WERI-Rb-1 (cell line): Measurements from ENCODE around the gene COPZ1.
"Not testable (repeated sequence)": the region's sequence is repeated elsewhere in the genome, so short reads cannot be mapped to it uniquely, and the experiment has no call there.

Experiments
- DNase-seq: peaks from one replicate; pipeline ENCODE4 v3.0.0-alpha.2; 2020
- H3K27ac ChIP-seq: fragments of 250-450 bp; sonication (Bioruptor Pico); 2 replicates; pipeline ENCODE4 v1.5.1; 2020; ENCODE audit warnings: mild to moderate bottlenecking, moderate library complexity
- H3K27me3 ChIP-seq: fragments of 250-450 bp; sonication (Bioruptor Pico); 2 replicates; pipeline ENCODE4 v1.5.1; 2021; ENCODE audit warnings: mild to moderate bottlenecking, low read depth, moderate library complexity; ENCODE audit not compliant: insufficient read depth, severe bottlenecking
- H3K36me3 ChIP-seq: fragments of 250-450 bp; sonication (Bioruptor Pico); 2 replicates; pipeline ENCODE4 v1.5.1; 2020; ENCODE audit warnings: mild to moderate bottlenecking, moderate library complexity
- H3K4me3 ChIP-seq: 2 replicates; pipeline ENCODE4 v1.5.1; 2011; ENCODE audit warnings: low read depth, mild to moderate bottlenecking, control low read depth, low read length
- H3K9me3 ChIP-seq: fragments of 250-450 bp; sonication (Bioruptor Pico); 2 replicates; pipeline ENCODE4 v1.5.1; 2021; ENCODE audit warnings: mild to moderate bottlenecking, moderate library complexity; ENCODE audit not compliant: severe bottlenecking
- TF ChIP-seq, protein P1 (sequence below): IDR thresholded peaks from 2 replicates; pipeline ENCODE4 v1.5.1; 2011; ENCODE audit warnings: low read depth, mild to moderate bottlenecking, control low read depth, inconsistent platforms, low read length

COPZ1 gene

DNA sequence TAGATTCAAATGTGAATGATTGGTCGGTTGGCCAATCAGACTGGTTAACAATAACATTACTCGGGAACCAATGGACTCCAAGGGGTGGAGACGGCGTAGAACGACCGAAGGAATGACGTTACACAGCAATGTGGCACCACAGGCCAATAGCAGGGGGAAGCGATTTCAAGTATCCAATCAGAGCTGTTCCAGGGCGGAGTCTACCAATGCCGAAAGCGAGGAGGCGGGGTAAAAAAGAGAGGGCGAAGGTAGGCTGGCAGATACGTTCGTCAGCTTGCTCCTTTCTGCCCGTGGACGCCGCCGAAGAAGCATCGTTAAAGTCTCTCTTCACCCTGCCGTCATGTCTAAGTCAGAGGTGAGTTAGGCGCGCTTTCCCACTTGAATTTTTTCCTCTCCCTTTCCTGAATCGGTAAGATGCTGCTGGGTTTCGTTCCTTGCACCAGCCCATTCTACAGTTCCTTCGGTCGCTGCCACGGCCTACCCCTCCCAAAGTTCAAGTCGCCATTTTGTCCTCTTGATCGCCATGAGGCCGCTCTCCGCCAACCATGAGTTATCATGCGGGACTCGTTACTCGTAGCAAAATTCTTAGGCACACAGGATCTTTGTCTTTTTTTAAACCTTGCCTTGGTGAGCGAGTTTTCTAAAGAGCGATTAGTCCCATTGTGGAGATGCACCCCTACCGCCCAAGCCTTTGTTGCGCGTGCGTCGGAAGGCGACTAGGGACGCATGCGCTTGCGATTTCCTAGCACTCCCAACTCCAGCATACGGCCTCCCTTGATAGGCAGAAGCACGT, 44.3 kb upstream of the COPZ1 start, which contains the start of gene HNRNPA1:
Gene HNRNPA1, plus strand, starts transcription at position 259 of the 793 bp plus-strand sequence. Its CDS starts 82 bp downstream, at position 341.
- peaks cover 76% of the 10 kb centered on the region for H3K36me3 ChIP-seq
- no peaks in the 10 kb centered on the region for H3K27me3 ChIP-seq
- no peaks in the 10 kb centered on the region for H3K9me3 ChIP-seq
- peak within 1 kb of the TSS; percentile 100 for H3K4me3 ChIP-seq
- peak within 1 kb of the TSS; percentile 98 for H3K27ac ChIP-seq
- peak; percentile 98 for DNase-seq
- TF ChIP-seq, protein P1, sequence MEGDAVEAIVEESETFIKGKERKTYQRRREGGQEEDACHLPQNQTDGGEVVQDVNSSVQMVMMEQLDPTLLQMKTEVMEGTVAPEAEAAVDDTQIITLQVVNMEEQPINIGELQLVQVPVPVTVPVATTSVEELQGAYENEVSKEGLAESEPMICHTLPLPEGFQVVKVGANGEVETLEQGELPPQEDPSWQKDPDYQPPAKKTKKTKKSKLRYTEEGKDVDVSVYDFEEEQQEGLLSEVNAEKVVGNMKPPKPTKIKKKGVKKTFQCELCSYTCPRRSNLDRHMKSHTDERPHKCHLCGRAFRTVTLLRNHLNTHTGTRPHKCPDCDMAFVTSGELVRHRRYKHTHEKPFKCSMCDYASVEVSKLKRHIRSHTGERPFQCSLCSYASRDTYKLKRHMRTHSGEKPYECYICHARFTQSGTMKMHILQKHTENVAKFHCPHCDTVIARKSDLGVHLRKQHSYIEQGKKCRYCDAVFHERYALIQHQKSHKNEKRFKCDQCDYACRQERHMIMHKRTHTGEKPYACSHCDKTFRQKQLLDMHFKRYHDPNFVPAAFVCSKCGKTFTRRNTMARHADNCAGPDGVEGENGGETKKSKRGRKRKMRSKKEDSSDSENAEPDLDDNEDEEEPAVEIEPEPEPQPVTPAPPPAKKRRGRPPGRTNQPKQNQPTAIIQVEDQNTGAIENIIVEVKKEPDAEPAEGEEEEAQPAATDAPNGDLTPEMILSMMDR, result no peak

DNA sequence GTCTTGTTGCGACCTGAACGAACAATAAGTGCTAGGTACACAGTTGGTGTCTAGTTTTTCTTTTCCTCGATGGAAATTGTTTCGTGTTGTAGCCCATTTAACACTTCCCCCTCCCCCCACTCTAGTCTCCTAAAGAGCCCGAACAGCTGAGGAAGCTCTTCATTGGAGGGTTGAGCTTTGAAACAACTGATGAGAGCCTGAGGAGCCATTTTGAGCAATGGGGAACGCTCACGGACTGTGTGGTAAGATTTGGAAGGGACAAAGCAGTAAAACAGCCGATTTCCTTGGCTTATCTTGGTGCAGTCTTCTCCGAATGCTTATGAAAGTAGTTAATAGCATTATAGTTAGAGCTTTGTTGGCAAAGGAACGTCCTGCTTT, 43.7 kb upstream of the COPZ1 start:
- peak overlapping the region; percentile 89 for H3K4me3 ChIP-seq
- not testable (repeated sequence) for DNase-seq, H3K27me3 ChIP-seq, H3K9me3 ChIP-seq
- H3K36me3 ChIP-seq, result peaks cover 81% of the 10 kb centered on the region
- peak overlapping the region; percentile 98 for H3K27ac ChIP-seq

DNA sequence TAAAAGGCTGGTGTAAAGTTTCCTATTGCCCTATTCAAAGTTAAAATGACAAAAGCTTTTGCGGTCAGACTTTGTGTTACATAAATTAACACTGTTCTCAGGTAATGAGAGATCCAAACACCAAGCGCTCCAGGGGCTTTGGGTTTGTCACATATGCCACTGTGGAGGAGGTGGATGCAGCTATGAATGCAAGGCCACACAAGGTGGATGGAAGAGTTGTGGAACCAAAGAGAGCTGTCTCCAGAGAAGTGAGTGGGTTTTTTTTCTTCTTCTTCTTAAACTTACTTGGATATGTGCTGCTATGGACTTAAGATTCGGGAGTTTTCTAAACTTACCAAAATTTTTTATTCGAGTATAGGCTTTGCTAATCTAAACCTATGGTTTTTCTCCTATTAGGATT, 43.2 kb upstream of the COPZ1 start:
- not testable (repeated sequence) for H3K9me3 ChIP-seq, H3K27me3 ChIP-seq, DNase-seq
- Histone ChIP-seq H3K36me3 (peaks cover 83% of the 10 kb centered on the region), H3K4me3 (peak overlapping the region; percentile 89), H3K27ac (peak overlapping the region; percentile 98)

DNA sequence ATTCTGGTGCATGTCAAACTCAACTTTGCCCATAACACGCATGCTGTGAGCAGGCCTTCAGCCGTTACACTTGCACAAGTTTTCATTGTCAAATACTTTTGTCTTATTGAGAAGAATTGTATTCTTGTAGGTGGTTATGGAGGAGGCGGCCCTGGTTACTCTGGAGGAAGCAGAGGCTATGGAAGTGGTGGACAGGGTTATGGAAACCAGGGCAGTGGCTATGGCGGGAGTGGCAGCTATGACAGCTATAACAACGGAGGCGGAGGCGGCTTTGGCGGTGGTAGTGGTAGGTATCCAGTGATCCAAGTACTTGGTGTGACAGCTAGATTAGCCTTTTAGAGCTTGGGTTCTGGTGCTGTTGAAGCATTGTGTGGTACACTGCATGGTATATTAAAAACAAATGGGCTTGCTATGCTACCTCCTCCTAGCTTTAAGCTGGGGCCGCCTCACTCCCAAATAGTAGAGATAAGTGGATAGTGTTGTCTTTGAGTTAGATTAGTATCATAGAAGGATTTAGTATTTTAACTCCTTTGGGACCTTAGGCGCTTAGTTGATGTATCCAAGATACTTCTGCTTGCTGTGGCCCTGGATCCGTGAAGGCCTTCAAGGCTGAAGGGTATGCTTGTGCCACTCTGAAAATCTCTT, 41.9 kb upstream of the COPZ1 start:
- H3K27me3 ChIP-seq, result no peaks in the 10 kb centered on the region
- TF ChIP-seq, protein P1, result no peak
- no peaks in the 10 kb centered on the region for H3K9me3 ChIP-seq
- peak overlapping the region; percentile 89 for H3K4me3 ChIP-seq
- no peak overlapping the region for H3K27ac ChIP-seq
- no peak for DNase-seq
- peaks cover 83% of the 10 kb centered on the region for H3K36me3 ChIP-seq

DNA sequence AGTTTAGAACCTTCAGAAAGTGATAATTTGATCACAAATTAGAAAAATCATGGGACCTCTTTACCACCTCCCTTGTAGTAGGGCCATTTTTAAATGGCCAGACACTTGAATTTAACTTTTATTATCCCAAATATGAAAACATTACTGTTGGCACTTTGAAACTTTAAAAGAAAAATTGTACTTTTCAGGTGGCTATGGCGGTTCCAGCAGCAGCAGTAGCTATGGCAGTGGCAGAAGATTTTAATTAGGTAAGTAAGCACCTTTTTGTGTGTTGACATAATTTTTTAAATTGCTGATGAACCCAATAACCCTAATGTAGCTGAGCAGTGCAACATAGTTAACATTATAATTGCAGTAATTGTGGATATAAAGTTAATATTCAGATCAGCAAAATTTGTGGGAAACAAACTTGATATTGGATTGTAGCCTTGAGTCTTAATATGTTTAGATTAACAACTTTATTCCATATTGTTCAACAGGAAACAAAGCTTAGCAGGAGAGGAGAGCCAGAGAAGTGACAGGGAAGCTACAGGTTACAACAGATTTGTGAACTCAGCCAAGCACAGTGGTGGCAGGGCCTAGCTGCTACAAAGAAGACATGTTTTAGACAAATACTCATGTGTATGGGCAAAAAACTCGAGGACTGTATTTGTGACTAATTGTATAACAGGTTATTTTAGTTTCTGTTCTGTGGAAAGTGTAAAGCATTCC, 40.7 kb upstream of the COPZ1 start:
- not testable (repeated sequence) for H3K9me3 ChIP-seq, H3K27me3 ChIP-seq, DNase-seq, H3K27ac ChIP-seq
- peaks cover 78% of the 10 kb centered on the region for H3K36me3 ChIP-seq
- peak overlapping the region; percentile 89; the same call in 1 of the 2 replicates for H3K4me3 ChIP-seq

DNA sequence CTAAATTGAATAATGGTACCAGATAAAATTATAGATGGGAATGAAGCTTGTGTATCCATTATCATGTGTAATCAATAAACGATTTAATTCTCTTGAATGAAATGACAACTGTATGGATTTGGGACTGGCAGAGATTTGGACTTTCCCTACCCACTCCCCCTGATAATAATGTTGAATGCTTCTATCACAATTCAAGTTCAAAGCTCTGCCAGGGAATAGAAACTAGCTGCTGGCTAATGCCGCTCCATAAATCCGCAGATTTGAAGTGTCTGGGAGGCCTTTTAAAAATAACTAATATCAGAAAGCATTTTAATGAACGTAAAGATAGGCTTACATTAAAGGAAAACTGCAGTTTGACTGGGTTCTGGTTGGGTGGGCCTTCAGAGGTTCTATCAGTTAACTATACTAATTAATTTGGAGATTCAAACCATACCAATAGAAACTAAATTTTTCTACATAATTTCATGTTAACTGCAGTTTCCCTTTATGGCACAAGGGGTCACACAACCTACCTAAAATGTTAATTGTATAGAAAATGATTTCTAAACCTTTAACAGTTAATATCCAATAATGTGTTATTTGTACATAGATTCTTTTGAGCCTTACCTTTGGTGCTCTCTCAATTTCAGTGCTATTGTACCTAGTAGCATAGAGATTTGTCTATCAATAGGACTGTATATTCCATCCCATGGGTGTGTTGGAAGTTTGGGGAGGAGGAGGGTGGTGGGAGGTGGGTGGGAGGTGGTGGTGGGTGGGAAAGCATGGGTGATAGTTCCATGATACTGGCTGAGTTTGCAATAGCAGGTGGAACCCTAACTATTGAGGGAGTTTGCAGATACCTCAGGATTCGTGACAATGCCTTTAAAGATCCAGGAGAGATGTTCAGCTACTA, 39.5 kb upstream of the COPZ1 start:
- Histone ChIP-seq H3K9me3 (no peaks in the 10 kb centered on the region), H3K27ac (no peak overlapping the region), H3K27me3 (no peaks in the 10 kb centered on the region), H3K4me3 (no peak overlapping the region), H3K36me3 (peaks cover 76% of the 10 kb centered on the region)
- DNase-seq, result no peak
- TF ChIP-seq, protein P1, result no peak
